NCI-H187 (cell line): ENCODE measurements around the gene IFNG.
A peak's percentile ranks its signal among the peaks of the same experiment; 100 is the strongest.

Source experiments
- DNase-seq, 2 experiments: peaks; one replicate each; lab custom pipeline; 2025; lab: John Stamatoyannopoulos, UW

The IFNG gene

GRCh38 chr12:68166317-68166831 is 6.8 kb upstream of the IFNG start:
- no peak for DNase-seq

GRCh38 chr12:68163560-68164081 is 4.1 kb upstream of the IFNG start:
- DNase-seq: no peak

DNA sequence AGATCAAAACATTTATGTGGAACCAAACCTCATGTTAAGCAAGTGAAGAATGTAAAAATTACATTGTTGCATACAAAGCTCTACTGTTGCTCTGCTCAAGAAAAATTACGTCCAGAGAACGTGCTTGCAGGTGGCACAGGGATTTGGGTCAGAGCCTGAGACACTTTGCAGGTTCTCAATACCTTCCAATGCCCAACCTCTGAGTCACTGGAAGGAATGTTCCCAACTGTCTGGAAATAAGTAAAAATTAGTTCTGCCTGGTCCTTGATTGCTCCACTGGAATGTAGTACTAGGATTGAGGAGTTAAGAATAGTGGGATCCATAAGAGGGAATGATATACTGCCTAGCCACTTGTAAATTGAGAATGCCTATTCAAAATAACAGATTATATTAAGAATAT is 2.8 kb upstream of the IFNG start:
- DNase-seq: no peak

DNA sequence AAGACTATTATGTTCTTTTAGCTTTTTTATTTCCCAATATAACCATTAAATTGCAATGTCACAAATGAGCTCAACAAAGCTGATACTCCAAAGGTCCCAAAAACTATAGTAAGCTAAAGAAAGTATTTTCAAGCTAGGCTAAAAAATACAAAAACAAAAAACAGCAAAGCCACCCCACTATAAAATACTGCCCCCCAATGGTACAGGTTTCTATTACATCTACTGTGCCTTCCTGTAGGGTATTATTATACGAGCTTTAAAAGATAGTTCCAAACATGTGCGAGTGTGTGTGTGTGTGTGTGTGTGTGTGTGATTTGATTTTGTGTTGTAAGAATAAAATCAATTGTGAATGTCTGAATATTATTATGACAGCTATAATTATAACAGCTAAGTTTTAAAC is 1.1 kb downstream of the IFNG start:
- no peak for DNase-seq

GRCh38 chr12:68157380-68157779 is 2.2 kb downstream of the IFNG start:
- DNase-seq: no peak

DNA sequence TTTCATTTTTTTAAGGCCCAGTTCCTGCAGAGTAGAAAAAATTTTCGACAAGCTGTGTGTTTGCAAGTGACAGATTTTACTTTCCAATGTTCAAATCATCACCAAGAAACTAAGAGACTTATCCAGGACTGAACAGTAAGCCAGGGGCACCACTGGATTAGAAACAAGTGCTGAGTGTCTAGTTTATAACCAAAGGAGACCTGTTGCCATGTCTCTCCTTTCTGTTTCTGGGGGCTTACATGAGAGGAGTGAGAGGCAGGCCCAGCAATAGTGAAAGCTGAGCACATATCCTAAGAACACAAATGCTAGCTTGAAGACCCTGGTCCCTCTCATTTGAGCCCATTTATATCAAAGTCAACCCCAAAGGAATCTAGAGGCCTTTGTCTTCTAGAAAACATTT is 2.9 kb downstream of the IFNG start:
- no peak for DNase-seq

- DNase-seq: peak in 1 of 2 experiments; percentile 37
Measured at GRCh38 chr12:68154779-68155178, 4.8 kb downstream of the IFNG start.

GRCh38 chr12:68148261-68148951 is 11.1 kb downstream of the IFNG start:
- no peak for DNase-seq

DNA sequence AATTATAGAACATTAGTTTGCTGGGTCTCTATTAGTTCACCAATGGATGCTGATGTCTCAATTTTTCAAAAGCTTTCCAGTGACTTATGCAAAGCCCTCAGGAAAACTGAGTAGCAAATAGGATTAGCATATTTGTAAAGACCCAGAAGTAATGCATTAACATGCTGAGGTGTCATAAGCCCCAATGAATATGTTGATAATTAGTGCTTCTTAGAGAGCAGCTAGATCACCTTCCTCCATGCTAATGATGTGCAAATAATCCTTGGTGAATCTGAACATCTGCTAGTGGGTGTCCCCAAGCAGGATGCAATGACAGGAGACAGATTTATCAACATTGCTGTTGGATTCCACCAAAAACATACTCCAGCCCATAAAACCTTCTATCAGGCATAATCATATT is 19.0 kb downstream of the IFNG start:
- DNase-seq: no peak

DNA sequence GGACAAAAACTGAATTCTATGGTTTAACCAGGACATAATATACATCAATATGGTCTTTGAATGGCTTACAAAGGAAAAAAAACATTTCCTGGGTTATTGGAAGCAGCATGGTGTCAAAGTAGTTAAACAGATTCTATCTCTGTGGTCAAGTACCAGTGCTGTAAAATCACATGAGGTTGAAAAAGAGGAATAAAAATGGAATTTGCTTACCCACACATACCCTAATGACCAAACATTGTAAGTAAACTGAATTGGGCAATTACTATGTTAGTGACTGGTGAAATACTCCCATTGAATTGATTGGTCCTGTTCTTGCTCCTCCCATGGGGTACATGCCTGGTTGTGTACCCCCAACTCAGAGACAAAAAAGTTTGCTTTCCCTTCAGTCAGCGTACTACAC is 19.6 kb downstream of the IFNG start:
- DNase-seq: no peak

- DNase-seq: no peak
Measured at GRCh38 chr12:68139001-68139400, 20.5 kb downstream of the IFNG start.

- DNase-seq: no peak
Measured at GRCh38 chr12:68138480-68138879, 21.1 kb downstream of the IFNG start.

- no peak for DNase-seq
Measured at GRCh38 chr12:68137335-68137830, 22.2 kb downstream of the IFNG start.

- no peak for DNase-seq
Measured at GRCh38 chr12:68135520-68135919, 24.0 kb downstream of the IFNG start.

- DNase-seq: no peak
Measured at GRCh38 chr12:68131867-68132414, 27.6 kb downstream of the IFNG start.

DNA sequence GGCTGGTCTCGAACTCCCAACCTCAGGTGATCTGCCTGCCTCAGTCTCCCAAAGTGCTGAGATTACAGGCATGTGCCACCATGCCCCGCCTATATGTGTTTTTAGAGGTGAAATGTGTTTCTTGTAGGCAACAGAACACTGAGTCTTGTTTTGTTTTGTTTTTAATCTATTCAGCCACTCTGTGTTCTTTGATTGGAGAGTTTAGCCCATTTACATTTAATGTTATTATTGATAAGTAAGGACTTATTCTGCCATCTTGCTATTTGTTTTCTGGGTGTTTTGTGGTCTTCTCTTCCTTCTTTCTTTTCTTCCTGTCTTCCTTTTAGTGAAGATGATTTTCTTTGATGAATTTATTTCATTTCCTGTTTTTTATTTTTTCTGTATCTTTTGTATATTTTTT is 29.6 kb downstream of the IFNG start:
- no peak for DNase-seq

- DNase-seq: no peak
Measured at GRCh38 chr12:68122236-68122920, 37.2 kb downstream of the IFNG start.

- DNase-seq: no peak
Measured at GRCh38 chr12:68121143-68121542, 38.4 kb downstream of the IFNG start.

DNA sequence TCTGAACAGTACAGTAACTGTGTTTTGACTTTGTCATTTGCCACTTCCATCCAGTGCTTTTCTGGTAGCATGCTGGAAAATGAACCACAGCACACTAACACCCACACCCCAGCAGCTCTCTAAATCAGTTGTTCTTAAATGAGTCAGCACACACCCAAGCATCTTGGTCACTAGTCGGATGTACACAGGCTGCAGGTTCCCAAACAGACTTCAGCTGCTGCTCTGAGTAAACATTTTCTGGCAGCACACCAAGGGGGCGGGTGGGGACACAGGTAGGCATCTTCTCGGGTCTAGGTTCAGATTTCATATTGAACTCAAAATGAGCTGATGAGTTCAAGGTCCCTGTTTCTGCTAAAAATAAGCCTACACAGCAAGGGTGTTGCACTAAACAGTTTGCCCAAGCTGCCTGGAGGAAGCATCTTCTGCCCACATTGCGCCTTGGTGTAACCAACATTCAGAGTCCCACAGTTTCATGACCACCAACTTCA is 39.8 kb downstream of the IFNG start:
- DNase-seq: no peak

GRCh38 chr12:68119250-68119649 is 40.3 kb downstream of the IFNG start:
- no peak for DNase-seq

- no peak for DNase-seq
Measured at GRCh38 chr12:68118096-68118755, 41.3 kb downstream of the IFNG start.

- DNase-seq: no peak
Measured at GRCh38 chr12:68117661-68118060, 41.9 kb downstream of the IFNG start.
